ENCODE measurements around the gene SPRED2. TPM values are rescaled to one million over a fixed set of nuclear protein-coding genes. Genes with fewer than 3 reads are reported as not detected.

The SPRED2 gene
- total RNA-seq, 1 donor from 2014 or later, result 46.3 TPM

DNA sequence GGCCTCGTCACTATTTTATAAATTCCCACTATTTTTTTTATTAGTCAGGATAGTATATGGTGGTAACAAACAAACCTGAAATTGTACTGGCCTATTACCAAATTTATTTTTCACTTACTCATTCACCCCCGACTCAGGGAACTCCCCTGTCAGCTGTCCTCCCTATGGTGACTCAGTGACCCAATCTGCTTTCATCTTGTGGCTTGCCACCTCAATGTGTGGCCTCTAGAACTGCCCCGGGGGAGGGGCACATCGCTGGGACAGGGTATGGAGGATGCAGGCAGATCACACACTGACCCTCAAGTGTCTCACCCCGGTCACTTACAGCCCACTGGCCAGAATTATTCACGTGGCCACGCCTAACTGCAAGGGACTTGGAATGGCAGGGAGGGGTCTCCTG, 133.2 kb downstream of the SPRED2 start:
- peaks cover 2% of the 10 kb centered on the region for H3K36me3 Mint-ChIP-seq (ENCODE audit: unreplicated experiment)
- no peaks in the 10 kb centered on the region for H3K27me3 Mint-ChIP-seq (ENCODE audit: unreplicated experiment)
- H3K4me1 Mint-ChIP-seq (ENCODE audit: unreplicated experiment), result peaks cover 52% of the 10 kb centered on the region
- H3K9me3 Mint-ChIP-seq (ENCODE audit: unreplicated experiment), result no peaks in the 10 kb centered on the region
- TF ChIP-seq, protein P1, sequence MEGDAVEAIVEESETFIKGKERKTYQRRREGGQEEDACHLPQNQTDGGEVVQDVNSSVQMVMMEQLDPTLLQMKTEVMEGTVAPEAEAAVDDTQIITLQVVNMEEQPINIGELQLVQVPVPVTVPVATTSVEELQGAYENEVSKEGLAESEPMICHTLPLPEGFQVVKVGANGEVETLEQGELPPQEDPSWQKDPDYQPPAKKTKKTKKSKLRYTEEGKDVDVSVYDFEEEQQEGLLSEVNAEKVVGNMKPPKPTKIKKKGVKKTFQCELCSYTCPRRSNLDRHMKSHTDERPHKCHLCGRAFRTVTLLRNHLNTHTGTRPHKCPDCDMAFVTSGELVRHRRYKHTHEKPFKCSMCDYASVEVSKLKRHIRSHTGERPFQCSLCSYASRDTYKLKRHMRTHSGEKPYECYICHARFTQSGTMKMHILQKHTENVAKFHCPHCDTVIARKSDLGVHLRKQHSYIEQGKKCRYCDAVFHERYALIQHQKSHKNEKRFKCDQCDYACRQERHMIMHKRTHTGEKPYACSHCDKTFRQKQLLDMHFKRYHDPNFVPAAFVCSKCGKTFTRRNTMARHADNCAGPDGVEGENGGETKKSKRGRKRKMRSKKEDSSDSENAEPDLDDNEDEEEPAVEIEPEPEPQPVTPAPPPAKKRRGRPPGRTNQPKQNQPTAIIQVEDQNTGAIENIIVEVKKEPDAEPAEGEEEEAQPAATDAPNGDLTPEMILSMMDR (IDR thresholded peaks at IDR 0.05), result no peak
- H3K4me3 Mint-ChIP-seq (ENCODE audit: unreplicated experiment), result no peak overlapping the region
- no peak for DNase-seq (ENCODE audit: extremely low spot score, unreplicated experiment)
- H3K27ac Mint-ChIP-seq (ENCODE audit: unreplicated experiment), result peak overlapping the region; percentile 94

GRCh38 chr2:65298089-65298488, 134.3 kb downstream of the SPRED2 start:
- Mint-ChIP-seq H3K9me3 (ENCODE audit: unreplicated experiment) (no peaks in the 10 kb centered on the region), H3K27ac (ENCODE audit: unreplicated experiment) (peak overlapping the region; percentile 14), H3K27me3 (ENCODE audit: unreplicated experiment) (no peaks in the 10 kb centered on the region), H3K4me1 (ENCODE audit: unreplicated experiment) (peaks cover 56% of the 10 kb centered on the region), H3K4me3 (ENCODE audit: unreplicated experiment) (no peak overlapping the region), H3K36me3 (ENCODE audit: unreplicated experiment) (peaks cover under 1% of the 10 kb centered on the region)
- DNase-seq (ENCODE audit: extremely low spot score, unreplicated experiment), result no peak
- TF ChIP-seq, protein P1 (IDR thresholded peaks at IDR 0.05), result no peak

DNA sequence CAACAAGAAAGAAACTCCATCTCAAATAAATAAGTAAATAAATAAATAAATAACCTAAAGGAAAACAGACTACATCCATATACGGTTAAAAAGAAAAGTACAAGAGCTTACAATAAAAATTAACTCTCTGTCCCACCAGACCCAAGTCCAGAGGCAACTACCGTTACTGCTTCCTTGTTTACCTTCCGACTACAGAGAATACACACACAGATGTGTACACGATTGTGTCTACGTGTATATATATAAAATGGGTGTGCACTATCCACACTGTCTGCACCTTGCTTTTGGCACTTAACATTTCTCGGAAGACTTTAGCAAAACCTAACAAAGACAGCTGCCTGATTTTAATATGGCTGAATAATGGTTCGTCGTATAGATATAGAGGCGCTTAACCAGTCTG, 134.9 kb downstream of the SPRED2 start:
- no peak for DNase-seq (ENCODE audit: extremely low spot score, unreplicated experiment)
- no peaks in the 10 kb centered on the region for H3K27me3 Mint-ChIP-seq (ENCODE audit: unreplicated experiment)
- H3K9me3 Mint-ChIP-seq (ENCODE audit: unreplicated experiment), result no peaks in the 10 kb centered on the region
- H3K27ac Mint-ChIP-seq (ENCODE audit: unreplicated experiment), result no peak overlapping the region
- no peaks in the 10 kb centered on the region for H3K36me3 Mint-ChIP-seq (ENCODE audit: unreplicated experiment)
- H3K4me3 Mint-ChIP-seq (ENCODE audit: unreplicated experiment), result no peak overlapping the region
- peaks cover 54% of the 10 kb centered on the region for H3K4me1 Mint-ChIP-seq (ENCODE audit: unreplicated experiment)
- TF ChIP-seq, protein P1 (IDR thresholded peaks at IDR 0.05), result no peak

GRCh38 chr2:65296971-65297370, 135.4 kb downstream of the SPRED2 start:
- H3K27me3 Mint-ChIP-seq (ENCODE audit: unreplicated experiment), result no peaks in the 10 kb centered on the region
- H3K4me3 Mint-ChIP-seq (ENCODE audit: unreplicated experiment), result no peak overlapping the region
- no peaks in the 10 kb centered on the region for H3K36me3 Mint-ChIP-seq (ENCODE audit: unreplicated experiment)
- no peak for DNase-seq (ENCODE audit: extremely low spot score, unreplicated experiment)
- H3K9me3 Mint-ChIP-seq (ENCODE audit: unreplicated experiment), result no peaks in the 10 kb centered on the region
- peaks cover 50% of the 10 kb centered on the region for H3K4me1 Mint-ChIP-seq (ENCODE audit: unreplicated experiment)
- no peak overlapping the region for H3K27ac Mint-ChIP-seq (ENCODE audit: unreplicated experiment)
- TF ChIP-seq, protein P1 (IDR thresholded peaks at IDR 0.05), result no peak

DNA sequence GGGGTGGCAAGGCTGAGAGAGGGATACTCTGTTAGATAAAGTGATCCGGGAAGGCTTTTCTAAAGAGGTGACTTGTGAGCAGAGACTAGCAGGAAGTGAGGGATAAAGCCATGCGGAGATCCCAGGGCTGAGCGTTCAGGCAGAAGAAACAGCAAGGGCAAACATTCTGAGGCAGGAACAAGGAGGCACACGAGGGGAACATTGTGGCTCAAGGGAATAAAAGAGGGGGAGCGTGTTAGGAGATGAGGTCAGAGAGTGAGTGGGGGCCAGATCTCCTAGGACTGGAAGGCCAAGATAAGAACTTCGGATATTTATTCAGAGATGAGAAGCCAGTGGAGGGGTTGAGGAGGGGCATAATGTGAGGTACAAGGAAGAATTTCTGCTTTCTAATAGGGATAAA, 137.7 kb downstream of the SPRED2 start:
- Mint-ChIP-seq H3K36me3 (ENCODE audit: unreplicated experiment) (no peaks in the 10 kb centered on the region), H3K4me1 (ENCODE audit: unreplicated experiment) (peaks cover 33% of the 10 kb centered on the region), H3K27me3 (ENCODE audit: unreplicated experiment) (no peaks in the 10 kb centered on the region), H3K9me3 (ENCODE audit: unreplicated experiment) (no peaks in the 10 kb centered on the region), H3K4me3 (ENCODE audit: unreplicated experiment) (no peak overlapping the region), H3K27ac (ENCODE audit: unreplicated experiment) (no peak overlapping the region)
- TF ChIP-seq, protein P1 (IDR thresholded peaks at IDR 0.05), result no peak
- DNase-seq (ENCODE audit: extremely low spot score, unreplicated experiment), result no peak

Measured in osteocyte (in vitro differentiated cells).